MCF 10A (cell line): ENCODE results near the gene CACNA2D2. TPM values are rescaled to one million over a fixed set of nuclear protein-coding genes. Genes with fewer than 3 reads are reported as not detected.

Experiments used
- BruUV-seq: library from RNA; stranded (reverse); fragments of 400-500 nt; replicated peaks from 2 replicates; lab custom pipeline; 2021; lab: Mats Ljungman, UMichigan
- CTCF ChIA-PET: fragments of 300-600 bp; sonication (Branson Sonifier 250); formaldehyde crosslinking; extraction: SDS; loops from one replicate; lab custom pipeline; 2021; ENCODE audit warnings: antibody characterized with exemption, inconsistent platforms; lab: Yijun Ruan, JAX
- POLR2A ChIA-PET: fragments of 300-600, 350-650 bp; sonication (Branson Sonifier 250); formaldehyde crosslinking; extraction: SDS; loops from one replicate; lab custom pipeline; 2020; ENCODE audit warnings: antibody characterized with exemption, inconsistent platforms; lab: Yijun Ruan, JAX
- DNase-seq: peaks from one replicate; pipeline ENCODE4 v3.0.0-alpha.2; 2018; ENCODE audit not compliant: unreplicated experiment
- H3K27ac Mint-ChIP-seq: one replicate; pipeline ENCODE4 v1.8.0; 2022; ENCODE audit warnings: mild to moderate bottlenecking, low read depth, mixed read lengths; ENCODE audit not compliant: unreplicated experiment
- H3K27me3 Mint-ChIP-seq: one replicate; pipeline ENCODE4 v1.8.0; 2022; ENCODE audit warnings: mixed read lengths; ENCODE audit not compliant: insufficient read depth, unreplicated experiment
- H3K36me3 Mint-ChIP-seq: one replicate; pipeline ENCODE4 v1.8.0; 2022; ENCODE audit warnings: mild to moderate bottlenecking, moderate library complexity, mixed read lengths; ENCODE audit not compliant: insufficient read depth, unreplicated experiment
- H3K4me1 Mint-ChIP-seq: one replicate; pipeline ENCODE4 v1.8.0; 2022; ENCODE audit warnings: mixed read lengths; ENCODE audit not compliant: insufficient read depth, unreplicated experiment
- H3K4me3 Mint-ChIP-seq: one replicate; pipeline ENCODE4 v1.8.0; 2022; ENCODE audit warnings: mild to moderate bottlenecking, moderate library complexity, mixed read lengths; ENCODE audit not compliant: unreplicated experiment
- H3K9me3 Mint-ChIP-seq: one replicate; pipeline ENCODE4 v1.8.0; 2022; ENCODE audit warnings: mixed read lengths; ENCODE audit not compliant: unreplicated experiment
- CTCF ChIP-seq: fragments of 200-600 bp; IDR thresholded peaks from one replicate; pipeline ENCODE4 v1.8.0; 2022; ENCODE audit warnings: antibody characterized with exemption, mild to moderate bottlenecking; ENCODE audit not compliant: unreplicated experiment
- intact Hi-C: fragments of 100-400 bp; cut with micrococcal nuclease; formaldehyde crosslinking; loops from 2 replicates; pipeline ENCODE4 v1.14.1; 2022
- total RNA-seq: library from RNA; stranded (reverse); gene quantifications from 2 replicates; pipeline ENCODE4 v1.2.3, GENCODE V29; 2022

Gene CACNA2D2
- total RNA-seq, 1 experiment from 2014 or later, result not detected

GRCh38 chr3:50323614-50324199 is 179.7 kb downstream of the CACNA2D2 start:
- H3K4me3 Mint-ChIP-seq, result no peak overlapping the region
- no peak for TF ChIP-seq CTCF
- H3K27ac Mint-ChIP-seq, result no peak overlapping the region
- no peaks in the 10 kb centered on the region for H3K27me3 Mint-ChIP-seq
- CTCF ChIA-PET, result interaction anchor here (0.6 to 3.9 kb wide), 28 partner anchors 9 to 1345 kb away, joined by 3 to 38 read pairs (median 4); partner anchors contain the start of genes HYAL1, HYAL3, IFRD2 and NAA80
- DNase-seq, result no peak
- H3K9me3 Mint-ChIP-seq, result no peaks in the 10 kb centered on the region
- H3K36me3 Mint-ChIP-seq, result peaks cover 4% of the 10 kb centered on the region
- intact Hi-C loops, result loop anchor here (1.0 kb wide), 2 partner anchors 49 to 131 kb away; no protein-coding TSS in a partner anchor
- H3K4me1 Mint-ChIP-seq, result peaks cover 6% of the 10 kb centered on the region
- BruUV-seq, result no TSS peak
- POLR2A ChIA-PET, result interaction anchor here (1.2 to 5.0 kb wide), 4 partner anchors 13 to 32 kb away, joined by 3 to 22 read pairs (median 4); partner anchors contain the start of genes HYAL3, IFRD2 and NAA80

- no TSS peak for BruUV-seq
- DNase-seq, result no peak
- Mint-ChIP-seq H3K4me1 (peaks cover 6% of the 10 kb centered on the region), H3K9me3 (no peaks in the 10 kb centered on the region), H3K4me3 (peak overlapping the region; percentile 21), H3K27me3 (no peaks in the 10 kb centered on the region), H3K27ac (no peak overlapping the region), H3K36me3 (peaks cover under 1% of the 10 kb centered on the region)
- intact Hi-C loops, result no loop called here
- no peak for TF ChIP-seq CTCF
- POLR2A ChIA-PET, result interaction anchor here (1.8 to 5.0 kb wide), 2 partner anchors 14 to 31 kb away, joined by 4 to 22 read pairs; partner anchors contain the start of gene IFRD2
- CTCF ChIA-PET, result interaction anchor here (0.7 to 3.9 kb wide), 12 partner anchors 8 to 1346 kb away, joined by 3 to 38 read pairs (median 8); partner anchors contain the start of genes HYAL1, HYAL3, IFRD2 and NAA80
Measured at GRCh38 chr3:50323092-50323600, 180.3 kb downstream of the CACNA2D2 start.

- intact Hi-C loops, result no loop called here
- ChIA-PET CTCF (interaction anchor here (0.7 to 3.9 kb wide), 9 partner anchors 8 to 56 kb away, joined by 3 to 38 read pairs (median 10); partner anchors contain the start of genes HYAL1, HYAL3, IFRD2 and NAA80), POLR2A (interaction anchor here (1.8 to 5.0 kb wide), 2 partner anchors 15 to 30 kb away, joined by 4 to 22 read pairs; partner anchors contain the start of gene IFRD2)
- H3K4me1 Mint-ChIP-seq, result peaks cover 7% of the 10 kb centered on the region
- DNase-seq, result no peak
- TF ChIP-seq CTCF, result no peak
- H3K27ac Mint-ChIP-seq, result peak within 1 kb of the TSS; percentile 98
- BruUV-seq, result no TSS peak
- peak within 1 kb of the TSS; percentile 80 for H3K4me3 Mint-ChIP-seq
- H3K9me3 Mint-ChIP-seq, result no peaks in the 10 kb centered on the region
- no peaks in the 10 kb centered on the region for H3K27me3 Mint-ChIP-seq
- no peaks in the 10 kb centered on the region for H3K36me3 Mint-ChIP-seq
Measured at GRCh38 chr3:50322386-50323091, 180.9 kb downstream of the CACNA2D2 start, which contains the start of gene HYAL2. TSS of gene HYAL2 (minus strand) at chr3:50322745. CDS start at chr3:50320489, 2,256 bp downstream.
